NOMO-1 treated with dmso at 0.1 percent for 144 hours (cell line): ENCODE data around the gene SARS1.

Experiments
- DNase-seq: peaks from one replicate; lab custom pipeline; 2025; ENCODE audit not compliant: unreplicated experiment; lab: John Stamatoyannopoulos, UW

Gene SARS1

DNA sequence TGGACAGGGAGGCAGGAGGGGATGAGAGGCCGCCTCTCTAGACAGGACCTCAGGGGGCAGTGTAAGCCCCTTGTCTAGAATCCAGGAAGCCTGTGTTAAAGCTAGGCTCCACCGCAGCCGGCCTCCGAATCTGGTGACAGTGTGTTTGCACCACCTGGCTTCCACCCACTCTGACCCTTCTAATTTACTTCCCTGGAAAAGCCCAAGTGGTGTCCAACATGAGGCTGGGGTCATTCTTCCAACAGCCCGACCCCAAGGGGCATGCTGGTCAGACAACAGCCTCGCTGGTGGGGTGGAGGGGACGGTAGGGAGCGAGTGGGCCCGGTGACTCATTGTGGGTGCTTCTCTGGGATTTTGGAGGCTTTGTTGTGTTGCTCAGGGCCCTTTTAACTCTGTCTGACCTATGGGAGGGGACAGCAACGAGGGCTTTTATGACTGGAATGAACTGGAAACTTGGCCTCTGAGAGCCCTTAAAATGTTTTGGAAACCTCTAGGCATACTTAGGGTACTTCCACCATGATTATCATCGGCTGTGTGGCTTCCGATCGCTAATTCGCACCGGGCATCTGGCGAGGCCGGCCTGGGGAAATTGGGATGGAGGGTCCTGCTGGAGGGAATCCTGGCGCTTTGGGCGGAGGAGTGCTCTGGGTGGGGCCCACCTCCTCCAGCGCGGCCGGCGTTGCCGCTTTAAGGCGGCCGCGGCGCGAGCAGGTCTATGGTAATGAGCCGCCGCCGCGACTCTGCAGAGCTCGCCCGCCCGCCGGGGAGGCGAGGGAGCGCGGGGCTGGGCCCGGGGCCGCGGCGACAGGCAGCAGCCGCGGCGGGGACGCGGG, 35.3 kb downstream of the SARS1 start, which contains the start of gene CELSR2:
CELSR2 (plus strand) TSS at position 743 of the 833 bp plus-strand sequence. CDS start 541 bp downstream, outside the sequence.
- peak; percentile 38 for DNase-seq

DNA sequence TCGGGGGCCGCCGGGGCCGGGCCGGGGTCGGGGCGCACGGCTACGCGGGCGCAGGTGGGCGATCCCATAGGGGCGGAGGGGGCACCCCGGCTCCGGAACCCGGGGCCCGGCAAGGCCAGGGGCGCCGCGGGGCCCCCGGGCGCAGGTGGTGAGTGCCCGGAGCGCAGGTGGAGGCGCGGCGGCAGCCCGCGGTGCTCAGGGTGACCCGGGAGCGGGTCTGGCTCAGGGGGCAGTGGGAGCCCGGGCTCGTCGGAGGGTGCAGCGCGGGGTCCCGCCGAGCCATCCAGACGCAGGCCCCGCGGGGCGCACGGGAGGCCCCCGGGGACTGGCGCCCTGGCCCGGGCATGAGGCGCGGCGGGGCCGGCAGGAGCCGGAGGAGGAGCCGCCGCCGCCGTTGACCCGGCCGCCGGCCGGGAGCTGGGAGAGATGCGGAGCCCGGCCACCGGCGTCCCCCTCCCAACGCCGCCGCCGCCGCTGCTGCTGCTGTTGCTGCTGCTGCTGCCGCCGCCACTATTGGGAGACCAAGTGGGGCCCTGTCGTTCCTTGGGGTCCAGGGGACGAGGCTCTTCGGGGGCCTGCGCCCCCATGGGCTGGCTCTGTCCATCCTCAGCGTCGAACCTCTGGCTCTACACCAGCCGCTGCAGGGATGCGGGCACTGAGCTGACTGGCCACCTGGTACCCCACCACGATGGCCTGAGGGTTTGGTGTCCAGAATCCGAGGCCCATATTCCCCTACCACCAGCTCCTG, 36.1 kb downstream of the SARS1 start:
- DNase-seq, result no peak

DNA sequence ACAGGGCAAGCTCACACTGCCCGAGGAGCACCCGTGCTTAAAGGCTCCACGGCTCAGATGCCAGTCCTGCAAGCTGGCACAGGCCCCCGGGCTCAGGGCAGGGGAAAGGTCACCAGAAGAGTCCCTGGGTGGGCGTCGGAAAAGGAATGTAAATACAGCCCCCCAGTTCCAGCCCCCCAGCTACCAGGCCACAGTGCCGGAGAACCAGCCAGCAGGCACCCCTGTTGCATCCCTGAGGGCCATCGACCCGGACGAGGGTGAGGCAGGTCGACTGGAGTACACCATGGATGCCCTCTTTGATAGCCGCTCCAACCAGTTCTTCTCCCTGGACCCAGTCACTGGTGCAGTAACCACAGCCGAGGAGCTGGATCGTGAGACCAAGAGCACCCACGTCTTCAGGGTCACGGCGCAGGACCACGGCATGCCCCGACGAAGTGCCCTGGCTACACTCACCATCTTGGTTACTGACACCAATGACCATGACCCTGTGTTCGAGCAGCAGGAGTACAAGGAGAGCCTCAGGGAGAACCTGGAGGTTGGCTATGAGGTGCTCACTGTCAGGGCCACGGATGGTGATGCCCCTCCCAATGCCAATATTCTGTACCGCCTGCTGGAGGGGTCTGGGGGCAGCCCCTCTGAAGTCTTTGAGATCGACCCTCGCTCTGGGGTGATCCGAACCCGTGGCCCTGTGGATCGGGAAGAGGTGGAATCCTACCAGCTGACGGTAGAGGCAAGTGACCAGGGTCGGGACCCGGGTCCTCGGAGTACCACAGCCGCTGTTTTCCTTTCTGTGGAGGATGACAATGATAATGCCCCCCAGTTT, 36.9 kb downstream of the SARS1 start:
- DNase-seq, result no peak

- DNase-seq, result no peak
Observed at GRCh38 chr1:109251277-109252166, 37.8 kb downstream of the SARS1 start.

- DNase-seq, result no peak
Observed at GRCh38 chr1:109252167-109252892, 38.6 kb downstream of the SARS1 start.

DNA sequence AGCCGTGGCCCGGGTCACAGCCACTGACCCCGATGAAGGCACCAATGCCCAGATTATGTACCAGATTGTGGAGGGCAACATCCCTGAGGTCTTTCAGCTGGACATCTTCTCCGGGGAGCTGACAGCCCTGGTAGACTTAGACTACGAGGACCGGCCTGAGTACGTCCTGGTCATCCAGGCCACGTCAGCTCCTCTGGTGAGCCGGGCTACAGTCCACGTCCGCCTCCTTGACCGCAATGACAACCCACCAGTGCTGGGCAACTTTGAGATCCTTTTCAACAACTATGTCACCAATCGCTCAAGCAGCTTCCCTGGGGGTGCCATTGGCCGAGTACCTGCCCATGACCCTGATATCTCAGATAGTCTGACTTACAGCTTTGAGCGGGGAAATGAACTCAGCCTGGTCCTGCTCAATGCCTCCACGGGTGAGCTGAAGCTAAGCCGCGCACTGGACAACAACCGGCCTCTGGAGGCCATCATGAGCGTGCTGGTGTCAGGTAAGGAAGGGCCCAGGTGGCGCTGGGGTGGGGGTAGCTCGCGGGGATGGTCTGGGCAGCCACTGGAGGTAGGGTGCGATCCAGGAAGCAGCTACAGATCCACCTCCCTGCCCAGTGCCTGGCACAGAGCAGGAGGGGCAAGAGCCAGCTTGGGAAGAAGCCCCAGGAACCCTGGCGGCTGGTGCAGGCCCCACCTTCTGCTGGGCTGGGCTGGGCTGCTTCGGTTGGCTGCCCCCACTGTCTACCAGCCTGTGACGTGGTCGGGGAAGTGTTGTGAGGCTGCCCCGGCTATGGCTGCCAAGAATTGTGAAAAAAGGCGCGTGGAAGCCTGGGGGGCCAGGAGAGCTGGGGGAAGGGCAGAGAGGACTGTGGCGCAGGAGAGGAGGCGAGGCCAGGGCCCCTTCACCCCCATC, 39.4 kb downstream of the SARS1 start:
- no peak for DNase-seq

DNA sequence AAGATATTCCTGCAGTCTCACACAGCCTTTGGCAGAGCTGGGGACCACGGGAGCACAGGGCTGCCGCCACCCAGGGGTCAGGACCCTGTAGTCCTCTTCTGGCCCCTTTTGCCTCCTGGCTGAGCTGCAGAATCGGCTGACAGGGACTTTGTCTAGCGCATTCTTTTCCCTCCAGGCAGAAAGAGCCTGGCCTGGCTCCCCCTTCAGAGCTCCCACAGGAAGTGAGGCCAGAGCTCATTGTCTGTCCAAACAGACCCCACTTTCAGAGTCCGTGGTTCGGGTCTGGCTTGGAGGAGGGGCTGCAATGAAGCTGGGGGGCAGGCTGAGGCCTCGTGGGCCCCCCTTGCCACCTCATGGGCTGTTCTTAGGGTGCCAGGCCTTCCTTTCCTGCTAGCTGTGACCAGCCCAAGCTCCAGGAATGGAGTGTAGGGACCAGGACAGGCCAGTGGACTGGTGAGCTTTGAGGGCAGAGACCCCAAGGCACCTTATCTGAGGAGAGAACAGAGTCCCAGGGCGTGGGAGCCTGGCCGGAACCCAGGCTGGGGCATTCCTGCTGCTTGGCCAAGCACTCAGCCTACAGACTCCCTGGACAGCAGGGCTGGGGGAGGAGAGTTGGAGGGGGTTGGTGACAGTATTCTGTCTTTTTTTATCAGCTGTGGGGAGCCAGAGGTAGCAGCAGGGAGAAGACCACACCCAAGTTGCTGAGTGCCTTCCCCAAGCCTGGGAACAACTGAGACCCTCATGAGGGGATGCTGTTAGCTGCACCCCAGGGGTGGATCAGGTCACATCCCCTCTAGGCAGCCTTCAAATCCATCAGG, 40.3 kb downstream of the SARS1 start:
- DNase-seq, result no peak

DNA sequence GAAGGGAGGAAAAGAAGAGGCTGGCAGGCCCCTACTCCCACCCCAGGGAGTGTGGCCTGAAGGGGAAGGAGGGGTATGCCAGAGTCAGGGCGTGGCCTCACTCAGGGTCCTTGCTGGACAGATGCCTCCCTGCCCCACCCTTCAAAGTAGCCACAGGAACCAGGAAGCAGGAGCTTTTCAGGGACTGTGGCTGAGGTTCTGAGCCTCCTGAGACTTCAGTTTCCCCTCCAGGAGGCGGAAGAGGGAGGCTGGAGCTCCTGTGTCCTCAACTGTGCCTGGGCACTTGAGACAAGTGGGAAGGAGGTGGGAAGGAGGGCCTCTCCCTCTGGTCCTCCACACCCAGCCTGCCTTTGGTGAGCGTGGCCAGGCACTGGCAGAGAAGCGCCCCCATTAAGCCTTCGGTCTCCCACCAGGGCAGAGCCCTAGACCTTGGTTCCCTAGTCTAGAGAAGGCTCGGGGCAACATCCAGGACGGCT, 40.9 kb downstream of the SARS1 start:
- DNase-seq, result no peak

DNA sequence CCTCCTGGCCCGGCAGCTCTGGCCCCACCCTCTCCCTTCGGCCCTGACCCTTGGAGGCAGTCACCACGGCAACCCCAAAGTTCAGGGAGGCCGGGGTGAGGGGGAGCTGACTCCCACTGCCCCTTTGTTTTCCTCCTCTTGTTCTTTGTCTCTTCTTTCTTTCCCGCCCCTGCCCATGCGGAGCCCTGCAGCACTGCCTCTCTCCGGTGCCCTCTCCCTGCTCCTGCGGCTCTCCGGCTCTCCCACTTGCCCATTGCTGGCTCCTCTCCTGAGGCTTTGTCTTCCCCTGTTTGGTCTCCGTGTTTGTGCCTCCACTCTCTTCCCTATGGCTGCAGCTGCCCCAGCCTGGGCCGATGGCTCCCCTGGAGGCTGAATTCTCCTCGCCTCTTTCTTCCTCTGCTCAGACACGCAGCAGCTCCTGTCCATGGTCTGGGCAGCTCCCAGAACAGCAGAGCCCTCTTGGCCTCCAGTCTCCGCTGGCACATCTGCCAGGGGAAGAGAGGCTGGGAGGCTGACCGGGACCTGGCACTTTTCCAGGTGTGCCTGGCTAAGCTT, 41.5 kb downstream of the SARS1 start:
- DNase-seq, result no peak

DNA sequence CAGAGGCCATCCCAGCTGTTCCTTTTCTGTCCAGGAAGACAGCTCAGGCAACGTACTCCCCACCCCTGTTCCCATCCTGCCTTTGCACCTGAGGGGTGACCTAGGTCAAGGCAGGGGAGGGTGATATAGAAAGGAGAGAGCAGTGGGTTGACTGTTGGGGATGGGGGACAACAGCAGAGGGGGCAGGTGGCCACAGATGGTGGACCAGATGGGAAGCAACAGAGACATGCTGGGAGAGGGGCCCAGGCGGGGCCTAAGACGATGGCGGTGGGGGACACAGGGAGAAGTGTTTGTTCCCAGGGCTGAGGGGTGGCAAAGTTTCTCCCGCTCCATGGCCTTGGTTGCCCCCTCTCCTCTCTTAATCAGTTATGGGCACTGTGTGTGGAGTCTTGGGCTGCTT, 42.0 kb downstream of the SARS1 start:
- DNase-seq, result no peak

DNA sequence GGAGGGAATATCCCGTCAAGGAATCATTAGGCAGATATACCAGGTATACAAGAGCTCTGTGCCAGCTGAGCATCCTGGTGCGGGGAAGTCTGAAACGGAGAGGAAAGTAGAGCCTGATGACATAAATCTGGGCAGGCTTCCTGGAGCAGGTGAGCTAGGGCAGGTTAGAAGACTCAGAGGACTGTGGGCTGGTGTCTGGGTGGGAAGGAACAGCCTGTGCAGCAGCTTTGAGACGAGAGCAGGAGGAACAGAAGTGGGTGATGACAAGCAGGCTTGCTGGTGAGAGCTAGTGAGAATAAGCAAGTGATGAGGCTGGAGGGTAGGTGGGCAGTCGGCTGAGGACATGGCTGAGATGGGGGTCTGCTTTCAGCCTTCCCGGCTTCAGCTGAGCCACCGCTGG, 42.4 kb downstream of the SARS1 start:
- no peak for DNase-seq

- no peak for DNase-seq
Observed at GRCh38 chr1:109256971-109257681, 43.4 kb downstream of the SARS1 start.

GRCh38 chr1:109257682-109258421, 44.1 kb downstream of the SARS1 start:
- no peak for DNase-seq

DNA sequence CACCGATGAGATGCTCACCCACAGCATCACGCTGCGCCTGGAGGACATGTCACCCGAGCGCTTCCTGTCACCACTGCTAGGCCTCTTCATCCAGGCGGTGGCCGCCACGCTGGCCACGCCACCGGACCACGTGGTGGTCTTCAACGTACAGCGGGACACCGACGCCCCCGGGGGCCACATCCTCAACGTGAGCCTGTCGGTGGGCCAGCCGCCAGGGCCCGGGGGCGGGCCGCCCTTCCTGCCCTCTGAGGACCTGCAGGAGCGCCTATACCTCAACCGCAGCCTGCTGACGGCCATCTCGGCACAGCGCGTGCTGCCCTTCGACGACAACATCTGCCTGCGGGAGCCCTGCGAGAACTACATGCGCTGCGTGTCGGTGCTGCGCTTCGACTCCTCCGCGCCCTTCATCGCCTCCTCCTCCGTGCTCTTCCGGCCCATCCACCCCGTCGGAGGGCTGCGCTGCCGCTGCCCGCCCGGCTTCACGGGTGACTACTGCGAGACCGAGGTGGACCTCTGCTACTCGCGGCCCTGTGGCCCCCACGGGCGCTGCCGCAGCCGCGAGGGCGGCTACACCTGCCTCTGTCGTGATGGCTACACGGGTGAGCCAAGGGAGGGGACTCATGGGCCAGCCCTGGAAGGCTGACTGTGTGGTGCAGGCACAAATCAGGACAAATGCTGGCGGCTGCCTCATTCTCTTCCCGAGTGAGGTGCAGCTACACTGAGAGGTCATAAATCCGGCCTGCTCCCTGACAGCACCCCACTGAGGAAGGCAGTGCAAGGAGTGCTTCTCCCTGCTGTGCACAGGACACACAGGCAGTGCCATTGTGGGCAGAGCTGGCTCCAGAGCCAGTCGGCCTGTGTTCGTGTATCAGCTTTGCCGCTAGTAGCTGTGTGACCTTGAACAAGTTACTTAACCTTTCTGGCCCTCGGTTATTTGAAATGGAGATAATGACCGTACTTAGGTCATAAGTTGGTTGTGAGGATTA, 45.1 kb downstream of the SARS1 start:
- DNase-seq, result no peak
